Memory B cell (primary cell): ENCODE measurements around the gene CFAP20DC.
"Not testable (repeated sequence)": the region's sequence is repeated elsewhere in the genome, so short reads cannot be mapped to it uniquely, and the experiment has no call there.

ENCODE experiments used
- ATAC-seq: fragments of 150-1000 bp; cut with Tn5 transposase; 2 replicates; pipeline ENCODE4 v1.10.0; 2021; ENCODE audit warnings: low read depth, mild to moderate bottlenecking, moderate library complexity
- DNase-seq, 2 donors: peaks; one replicate each; pipeline ENCODE4 v3.0.0; 2022; ENCODE audit warnings: low spot score in 2 of 2
- H3K27ac Mint-ChIP-seq: one replicate; pipeline ENCODE4 v1.8.0; 2022; ENCODE audit warnings: mild to moderate bottlenecking, moderate library complexity, mixed read lengths
- H3K27me3 Mint-ChIP-seq: one replicate; pipeline ENCODE4 v1.8.0; 2022; ENCODE audit warnings: mixed read lengths
- H3K36me3 Mint-ChIP-seq: one replicate; pipeline ENCODE4 v1.8.0; 2022; ENCODE audit warnings: mild to moderate bottlenecking, mixed read lengths
- H3K4me1 Mint-ChIP-seq: one replicate; pipeline ENCODE4 v1.8.0; 2022; ENCODE audit warnings: mixed read lengths
- H3K4me3 Mint-ChIP-seq: one replicate; pipeline ENCODE4 v1.8.0; 2022; ENCODE audit warnings: mild to moderate bottlenecking, moderate library complexity, mixed read lengths
- H3K9me3 Mint-ChIP-seq: one replicate; pipeline ENCODE4 v1.8.0; 2022; ENCODE audit warnings: mixed read lengths

The CFAP20DC gene

GRCh38 chr3:58728723-58729122 lies 321.1 kb downstream of the CFAP20DC start:
- DNase-seq = no peak
- Mint-ChIP-seq H3K4me3 (no peak overlapping the region), H3K9me3 (no peaks in the 10 kb centered on the region), H3K4me1 (no peaks in the 10 kb centered on the region), H3K27me3 (peaks cover 1% of the 10 kb centered on the region), H3K36me3 (no peaks in the 10 kb centered on the region), H3K27ac (no peak overlapping the region)
- ATAC-seq = no peak

- no peak for ATAC-seq
- H3K4me3 Mint-ChIP-seq = no peak overlapping the region
- H3K4me1 Mint-ChIP-seq = no peaks in the 10 kb centered on the region
- DNase-seq = no peak
- no peak overlapping the region for H3K27ac Mint-ChIP-seq
- H3K36me3 Mint-ChIP-seq = no peaks in the 10 kb centered on the region
- H3K9me3 Mint-ChIP-seq = no peaks in the 10 kb centered on the region
- H3K27me3 Mint-ChIP-seq = peaks cover 1% of the 10 kb centered on the region
Measured at GRCh38 chr3:58725326-58725853, 324.4 kb downstream of the CFAP20DC start.

GRCh38 chr3:58724336-58724735 lies 325.5 kb downstream of the CFAP20DC start:
- no peaks in the 10 kb centered on the region for H3K4me1 Mint-ChIP-seq
- DNase-seq = no peak
- no peak for ATAC-seq
- peaks cover 3% of the 10 kb centered on the region for H3K27me3 Mint-ChIP-seq
- H3K9me3 Mint-ChIP-seq = no peaks in the 10 kb centered on the region
- no peaks in the 10 kb centered on the region for H3K36me3 Mint-ChIP-seq
- H3K4me3 Mint-ChIP-seq = no peak overlapping the region
- H3K27ac Mint-ChIP-seq = no peak overlapping the region

GRCh38 chr3:58723173-58723572 lies 326.7 kb downstream of the CFAP20DC start:
- DNase-seq = no peak
- peaks cover 4% of the 10 kb centered on the region for H3K27me3 Mint-ChIP-seq
- no peak overlapping the region for H3K4me3 Mint-ChIP-seq
- no peaks in the 10 kb centered on the region for H3K9me3 Mint-ChIP-seq
- no peaks in the 10 kb centered on the region for H3K36me3 Mint-ChIP-seq
- no peaks in the 10 kb centered on the region for H3K4me1 Mint-ChIP-seq
- no peak overlapping the region for H3K27ac Mint-ChIP-seq
- ATAC-seq = no peak

- no peaks in the 10 kb centered on the region for H3K9me3 Mint-ChIP-seq
- no peak overlapping the region for H3K27ac Mint-ChIP-seq
- ATAC-seq (no peak), DNase-seq (no peak)
- peaks cover 4% of the 10 kb centered on the region for H3K27me3 Mint-ChIP-seq
- H3K4me1 Mint-ChIP-seq = no peaks in the 10 kb centered on the region
- no peaks in the 10 kb centered on the region for H3K36me3 Mint-ChIP-seq
- no peak overlapping the region for H3K4me3 Mint-ChIP-seq
Measured at GRCh38 chr3:58722561-58722960, 327.3 kb downstream of the CFAP20DC start.

GRCh38 chr3:58720526-58720925 lies 329.3 kb downstream of the CFAP20DC start:
- no peak for ATAC-seq
- Mint-ChIP-seq H3K9me3 (no peaks in the 10 kb centered on the region), H3K27ac (no peak overlapping the region), H3K4me3 (no peak overlapping the region), H3K27me3 (peaks cover 4% of the 10 kb centered on the region), H3K4me1 (no peaks in the 10 kb centered on the region), H3K36me3 (no peaks in the 10 kb centered on the region)
- DNase-seq = no peak

- DNase-seq (no peak), ATAC-seq (no peak)
- no peaks in the 10 kb centered on the region for H3K9me3 Mint-ChIP-seq
- H3K27me3 Mint-ChIP-seq = peaks cover 4% of the 10 kb centered on the region
- no peak overlapping the region for H3K27ac Mint-ChIP-seq
- no peaks in the 10 kb centered on the region for H3K36me3 Mint-ChIP-seq
- no peaks in the 10 kb centered on the region for H3K4me1 Mint-ChIP-seq
- H3K4me3 Mint-ChIP-seq = no peak overlapping the region
Measured at GRCh38 chr3:58719684-58720083, 330.1 kb downstream of the CFAP20DC start.

GRCh38 chr3:58713715-58714401 lies 336.0 kb downstream of the CFAP20DC start:
- Mint-ChIP-seq H3K36me3 (no peaks in the 10 kb centered on the region), H3K27me3 (peaks cover 6% of the 10 kb centered on the region), H3K27ac (no peak overlapping the region), H3K9me3 (no peaks in the 10 kb centered on the region), H3K4me1 (no peaks in the 10 kb centered on the region), H3K4me3 (no peak overlapping the region)
- ATAC-seq = no peak
- DNase-seq = no peak

- no peaks in the 10 kb centered on the region for H3K36me3 Mint-ChIP-seq
- H3K27me3 Mint-ChIP-seq = peaks cover 7% of the 10 kb centered on the region
- no peak overlapping the region for H3K27ac Mint-ChIP-seq
- no peaks in the 10 kb centered on the region for H3K9me3 Mint-ChIP-seq
- H3K4me1 Mint-ChIP-seq = no peaks in the 10 kb centered on the region
- DNase-seq = no peak
- no peak overlapping the region for H3K4me3 Mint-ChIP-seq
- ATAC-seq = no peak
Measured at GRCh38 chr3:58711871-58712270, 338.0 kb downstream of the CFAP20DC start.

GRCh38 chr3:58708983-58709382 lies 340.8 kb downstream of the CFAP20DC start:
- not testable (repeated sequence) for ATAC-seq, H3K4me3 Mint-ChIP-seq, DNase-seq, H3K27ac Mint-ChIP-seq, H3K4me1 Mint-ChIP-seq, H3K27me3 Mint-ChIP-seq, H3K36me3 Mint-ChIP-seq, H3K9me3 Mint-ChIP-seq

GRCh38 chr3:58708116-58708791 lies 341.6 kb downstream of the CFAP20DC start:
- no peaks in the 10 kb centered on the region for H3K36me3 Mint-ChIP-seq
- ATAC-seq = no peak
- DNase-seq = no peak
- no peak overlapping the region for H3K4me3 Mint-ChIP-seq
- peaks cover 7% of the 10 kb centered on the region for H3K27me3 Mint-ChIP-seq
- H3K27ac Mint-ChIP-seq = no peak overlapping the region
- no peaks in the 10 kb centered on the region for H3K9me3 Mint-ChIP-seq
- H3K4me1 Mint-ChIP-seq = no peaks in the 10 kb centered on the region

- Mint-ChIP-seq H3K27ac (no peak overlapping the region), H3K4me1 (no peaks in the 10 kb centered on the region), H3K36me3 (no peaks in the 10 kb centered on the region), H3K27me3 (peaks cover 7% of the 10 kb centered on the region), H3K4me3 (no peak overlapping the region), H3K9me3 (no peaks in the 10 kb centered on the region)
- DNase-seq (no peak), ATAC-seq (no peak)
Measured at GRCh38 chr3:58707390-58707930, 342.4 kb downstream of the CFAP20DC start.

- Mint-ChIP-seq H3K36me3 (no peaks in the 10 kb centered on the region), H3K4me3 (no peak overlapping the region), H3K27me3 (peaks cover 4% of the 10 kb centered on the region), H3K9me3 (no peaks in the 10 kb centered on the region), H3K4me1 (no peaks in the 10 kb centered on the region), H3K27ac (no peak overlapping the region)
- no peak for ATAC-seq
- DNase-seq = no peak
Measured at GRCh38 chr3:58706395-58707167, 343.2 kb downstream of the CFAP20DC start.

GRCh38 chr3:58704745-58705144 lies 345.1 kb downstream of the CFAP20DC start:
- DNase-seq (no peak), ATAC-seq (no peak)
- H3K27me3 Mint-ChIP-seq = peaks cover 4% of the 10 kb centered on the region
- no peaks in the 10 kb centered on the region for H3K4me1 Mint-ChIP-seq
- H3K36me3 Mint-ChIP-seq = no peaks in the 10 kb centered on the region
- no peak overlapping the region for H3K27ac Mint-ChIP-seq
- H3K4me3 Mint-ChIP-seq = no peak overlapping the region
- H3K9me3 Mint-ChIP-seq = no peaks in the 10 kb centered on the region
